ENCODE measurements around the gene LY9. TPM values are rescaled to one million over a fixed set of nuclear protein-coding genes. Genes with fewer than 3 reads are reported as not detected.
"Not testable (repeated sequence)": the region's sequence is repeated elsewhere in the genome, so short reads cannot be mapped to it uniquely, and the experiment has no call there.

The LY9 gene
- total RNA-seq, 5 donors from 2014 or later (not counting 1 experiment from before 2014, with no cell fraction given): 95.4 to 127 (median 101) TPM

GRCh38 chr1:160866001-160866694, 70.2 kb downstream of the LY9 start:
- POLR2A ChIA-PET: no interaction called here
- H3K4me1 Mint-ChIP-seq: peaks cover 16 to 26% (median 25%) of the 10 kb centered on the region in 3 donors

GRCh38 chr1:160866695-160867260, 70.8 kb downstream of the LY9 start:
- Histone ChIP-seq H3K36me3 (ENCODE audit: control insufficient read depth in 2 of 2, extremely low read depth in 1 of 2, insufficient read depth in 1 of 2, low read length in 1 of 2) (no peaks in the 10 kb centered on the region), H3K27ac (ENCODE audit: low read length) (no peak overlapping the region), H3K9me3 (no peaks in the 10 kb centered on the region), H3K4me3 (ENCODE audit: control insufficient read depth in 1 of 2, extremely low read depth in 1 of 2, low read length in 1 of 2) (no peak overlapping the region), H3K4me1 (ENCODE audit: control insufficient read depth in 1 of 2, extremely low read depth in 1 of 2, insufficient read depth in 2 of 2, low read length in 2 of 2) (peaks cover 0 to 21% of the 10 kb centered on the region in 2 experiments), H3K27me3 (replicated peaks in 1 of 2; ENCODE audit: control insufficient read depth in 2 of 2, extremely low read depth in 1 of 2, insufficient read depth in 2 of 2, low read length in 1 of 2) (no peaks in the 10 kb centered on the region)
- Mint-ChIP-seq H3K9me3 (no peaks in the 10 kb centered on the region), H3K27ac (no peak overlapping the region), H3K4me1 (peaks cover 16 to 23% (median 22%) of the 10 kb centered on the region in 3 donors), H3K36me3 (no peaks in the 10 kb centered on the region), H3K4me3 (no peak overlapping the region), H3K27me3 (no peaks in the 10 kb centered on the region)
- ATAC-seq (replicated peaks in 1 of 4) (no peak), DNase-seq (no peak)
- POLR2A ChIA-PET: no interaction called here
- WGBS (ENCODE audit: insufficient coverage): no CpG with 5 or more reads among the region's 6 CpGs
- CTCF ChIA-PET: no interaction called here

More at GRCh38 chr1:160866001-160866694, 70.2 kb downstream of the LY9 start:
- no peak overlapping the region for H3K4me3 ChIP-seq (ENCODE audit: control insufficient read depth in 1 of 2, extremely low read depth in 1 of 2, low read length in 1 of 2)
- H3K27ac ChIP-seq (ENCODE audit: low read length): no peak overlapping the region
- H3K27ac Mint-ChIP-seq: no peak overlapping the region
- no peak overlapping the region for H3K4me3 Mint-ChIP-seq
- H3K36me3 Mint-ChIP-seq: no peaks in the 10 kb centered on the region
- H3K9me3 Mint-ChIP-seq: no peaks in the 10 kb centered on the region
- DNase-seq: no peak
- H3K4me1 ChIP-seq (ENCODE audit: control insufficient read depth in 1 of 2, extremely low read depth in 1 of 2, insufficient read depth in 2 of 2, low read length in 2 of 2): peaks cover 0 to 26% of the 10 kb centered on the region in 2 experiments
- no peaks in the 10 kb centered on the region for H3K9me3 ChIP-seq
- H3K27me3 Mint-ChIP-seq: no peaks in the 10 kb centered on the region
- no peak for ATAC-seq (replicated peaks in 1 of 4)
- H3K27me3 ChIP-seq (replicated peaks in 1 of 2; ENCODE audit: control insufficient read depth in 2 of 2, extremely low read depth in 1 of 2, insufficient read depth in 2 of 2, low read length in 1 of 2): no peaks in the 10 kb centered on the region
- CTCF ChIA-PET: no interaction called here
- no peaks in the 10 kb centered on the region for H3K36me3 ChIP-seq (ENCODE audit: control insufficient read depth in 2 of 2, extremely low read depth in 1 of 2, insufficient read depth in 1 of 2, low read length in 1 of 2)

GRCh38 chr1:160867651-160868050, 71.7 kb downstream of the LY9 start:
- POLR2A ChIA-PET; H3K4me3 ChIP-seq (ENCODE audit: control insufficient read depth in 1 of 2, extremely low read depth in 1 of 2, low read length in 1 of 2); H3K4me3 Mint-ChIP-seq; DNase-seq; H3K27me3 Mint-ChIP-seq; H3K36me3 Mint-ChIP-seq; H3K36me3 ChIP-seq (ENCODE audit: control insufficient read depth in 2 of 2, extremely low read depth in 1 of 2, insufficient read depth in 1 of 2, low read length in 1 of 2); H3K9me3 ChIP-seq; H3K9me3 Mint-ChIP-seq; CTCF ChIA-PET; H3K27ac ChIP-seq (ENCODE audit: low read length); H3K27me3 ChIP-seq (replicated peaks in 1 of 2; ENCODE audit: control insufficient read depth in 2 of 2, extremely low read depth in 1 of 2, insufficient read depth in 2 of 2, low read length in 1 of 2); ATAC-seq (replicated peaks in 1 of 4): not testable (repeated sequence)
- no CpG with 5 or more reads among the region's 4 CpGs for WGBS (ENCODE audit: insufficient coverage)
- H3K27ac Mint-ChIP-seq: peak overlapping the region in 1 of 2 donors; percentile 14
- peaks cover 0 to 12% of the 10 kb centered on the region in 2 experiments for H3K4me1 ChIP-seq (ENCODE audit: control insufficient read depth in 1 of 2, extremely low read depth in 1 of 2, insufficient read depth in 2 of 2, low read length in 2 of 2)
- peaks cover 10 to 15% (median 14%) of the 10 kb centered on the region in 3 donors for H3K4me1 Mint-ChIP-seq

GRCh38 chr1:160868141-160868540, 72.2 kb downstream of the LY9 start:
- H3K9me3 Mint-ChIP-seq: no peaks in the 10 kb centered on the region
- no peaks in the 10 kb centered on the region for H3K36me3 Mint-ChIP-seq
- no peaks in the 10 kb centered on the region for H3K9me3 ChIP-seq
- H3K4me1 ChIP-seq (ENCODE audit: control insufficient read depth in 1 of 2, extremely low read depth in 1 of 2, insufficient read depth in 2 of 2, low read length in 2 of 2): peaks cover 0 to 7% of the 10 kb centered on the region in 2 experiments
- H3K36me3 ChIP-seq (ENCODE audit: control insufficient read depth in 2 of 2, extremely low read depth in 1 of 2, insufficient read depth in 1 of 2, low read length in 1 of 2): no peaks in the 10 kb centered on the region
- no peak overlapping the region for H3K4me3 ChIP-seq (ENCODE audit: control insufficient read depth in 1 of 2, extremely low read depth in 1 of 2, low read length in 1 of 2)
- peak overlapping the region in 1 of 2 donors; percentile 30 for H3K27ac Mint-ChIP-seq
- ChIA-PET CTCF (no interaction called here), POLR2A (no interaction called here)
- no CpG with 5 or more reads among the region's 3 CpGs for WGBS (ENCODE audit: insufficient coverage)
- ATAC-seq (replicated peaks in 1 of 4) (no peak), DNase-seq (no peak)
- H3K27ac ChIP-seq (ENCODE audit: low read length): no peak overlapping the region
- H3K27me3 Mint-ChIP-seq: no peaks in the 10 kb centered on the region
- no peaks in the 10 kb centered on the region for H3K27me3 ChIP-seq (replicated peaks in 1 of 2; ENCODE audit: control insufficient read depth in 2 of 2, extremely low read depth in 1 of 2, insufficient read depth in 2 of 2, low read length in 1 of 2)
- peaks cover 9 to 10% (median 10%) of the 10 kb centered on the region in 3 donors for H3K4me1 Mint-ChIP-seq
- no peak overlapping the region for H3K4me3 Mint-ChIP-seq

GRCh38 chr1:160874935-160875334, 79.0 kb downstream of the LY9 start:
- Histone ChIP-seq H3K4me1 (ENCODE audit: control insufficient read depth in 1 of 2, extremely low read depth in 1 of 2, insufficient read depth in 2 of 2, low read length in 2 of 2) (peaks cover 2 to 21% of the 10 kb centered on the region in 2 experiments), H3K27me3 (replicated peaks in 1 of 2; ENCODE audit: control insufficient read depth in 2 of 2, extremely low read depth in 1 of 2, insufficient read depth in 2 of 2, low read length in 1 of 2) (no peaks in the 10 kb centered on the region), H3K36me3 (ENCODE audit: control insufficient read depth in 2 of 2, extremely low read depth in 1 of 2, insufficient read depth in 1 of 2, low read length in 1 of 2) (no peaks in the 10 kb centered on the region), H3K9me3 (no peaks in the 10 kb centered on the region), H3K4me3 (ENCODE audit: control insufficient read depth in 1 of 2, extremely low read depth in 1 of 2, low read length in 1 of 2) (no peak overlapping the region), H3K27ac (ENCODE audit: low read length) (no peak overlapping the region)
- Mint-ChIP-seq H3K4me3 (no peak overlapping the region), H3K9me3 (no peaks in the 10 kb centered on the region), H3K4me1 (peaks cover 21 to 27% (median 27%) of the 10 kb centered on the region in 3 donors), H3K27me3 (no peaks in the 10 kb centered on the region), H3K36me3 (no peaks in the 10 kb centered on the region), H3K27ac (no peak overlapping the region)
- no peak for DNase-seq
- ChIA-PET CTCF (interaction anchor here in 1 of 2 donors (0.5 kb wide), 1 partner anchor 98 kb away, joined by 5 read pairs; no protein-coding TSS in a partner anchor), POLR2A (no interaction called here)
- WGBS (ENCODE audit: insufficient coverage): 40% methylated on average over 1 of the region's 3 CpGs
- ATAC-seq (replicated peaks in 1 of 4): no peak

- ATAC-seq (replicated peaks in 1 of 4); H3K27me3 Mint-ChIP-seq; H3K27ac ChIP-seq (ENCODE audit: low read length); H3K4me3 ChIP-seq (ENCODE audit: control insufficient read depth in 1 of 2, extremely low read depth in 1 of 2, low read length in 1 of 2); H3K36me3 ChIP-seq (ENCODE audit: control insufficient read depth in 2 of 2, extremely low read depth in 1 of 2, insufficient read depth in 1 of 2, low read length in 1 of 2); DNase-seq; H3K36me3 Mint-ChIP-seq; H3K27ac Mint-ChIP-seq; POLR2A ChIA-PET; CTCF ChIA-PET; H3K4me3 Mint-ChIP-seq; H3K27me3 ChIP-seq (replicated peaks in 1 of 2; ENCODE audit: control insufficient read depth in 2 of 2, extremely low read depth in 1 of 2, insufficient read depth in 2 of 2, low read length in 1 of 2); H3K9me3 ChIP-seq; H3K9me3 Mint-ChIP-seq: not testable (repeated sequence)
- peaks cover 2 to 21% of the 10 kb centered on the region in 2 experiments for H3K4me1 ChIP-seq (ENCODE audit: control insufficient read depth in 1 of 2, extremely low read depth in 1 of 2, insufficient read depth in 2 of 2, low read length in 2 of 2)
- H3K4me1 Mint-ChIP-seq: peaks cover 21 to 27% (median 27%) of the 10 kb centered on the region in 3 donors
- 100% methylated on average over 1 of the region's 4 CpGs for WGBS (ENCODE audit: insufficient coverage)
Observed at GRCh38 chr1:160875591-160875990, 79.6 kb downstream of the LY9 start.

Data from T-cell (primary cell).